Kidney epithelial cell (primary cell): Measurements from ENCODE around the gene DGKG. TPM values are rescaled to one million over a fixed set of nuclear protein-coding genes. Genes with fewer than 3 reads are reported as not detected.

ENCODE experiments used
- DNase-seq: peaks from one replicate; pipeline ENCODE4 v3.0.0-alpha.2; 2010; ENCODE audit warnings: low read depth
- H3K27me3 ChIP-seq: 2 replicates; pipeline ENCODE4 v1.6.0; 2011; ENCODE audit warnings: low read length; ENCODE audit not compliant: control insufficient read depth, insufficient read depth
- H3K36me3 ChIP-seq: 2 replicates; pipeline ENCODE4 v1.5.1; 2011; ENCODE audit warnings: low read length; ENCODE audit not compliant: control insufficient read depth, insufficient read depth
- H3K4me3 ChIP-seq: 2 replicates; pipeline ENCODE4 v1.5.1; 2011; ENCODE audit warnings: low read depth, mild to moderate bottlenecking, control low read depth, low read length
- CTCF ChIP-seq: IDR thresholded peaks from 2 replicates; pipeline ENCODE4 v1.5.1; 2011; ENCODE audit warnings: mild to moderate bottlenecking, moderate library complexity, low read length, control low read depth, inconsistent platforms; ENCODE audit not compliant: insufficient read depth, poor library complexity, severe bottlenecking
- total RNA-seq: library from RNA; depleted of rRNA; stranded (reverse); fragments of >200 nt; gene quantifications from 2 replicates; pipeline ENCODE4 v1.2.3, GENCODE V29; 2015

DGKG gene
- total RNA-seq, 1 donor from 2014 or later, result 0.04 TPM

DNA sequence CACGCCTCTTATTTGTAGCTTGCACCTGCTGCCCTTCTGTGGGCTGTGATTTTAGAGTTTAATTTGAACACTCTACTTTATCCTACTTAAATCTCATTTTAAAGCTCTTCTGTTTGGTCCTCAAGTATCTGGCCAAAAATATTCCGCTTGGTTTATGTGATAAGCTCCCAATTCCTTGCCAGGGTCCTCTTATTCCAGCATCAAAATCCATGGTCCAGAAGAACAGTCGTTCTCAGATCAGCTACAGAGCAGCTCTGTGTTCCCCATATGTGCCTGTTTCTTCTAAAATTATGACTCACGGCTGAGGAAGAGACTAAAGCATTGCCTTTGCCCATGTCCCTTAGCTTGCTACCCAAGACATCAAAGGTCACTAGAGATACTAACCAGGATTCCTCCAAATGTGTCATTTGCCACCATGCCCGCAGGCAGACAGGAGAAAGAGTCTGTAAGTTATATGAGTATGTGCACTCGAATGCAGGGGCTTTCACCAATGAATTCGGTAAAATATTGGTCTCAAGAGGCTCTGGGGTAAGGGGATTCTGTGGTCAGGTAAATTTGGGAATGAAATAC, 137.9 kb downstream of the DGKG start:
- DNase-seq, result no peak
- no peak for TF ChIP-seq CTCF
- H3K4me3 ChIP-seq, result no peak overlapping the region
- no peaks in the 10 kb centered on the region for H3K36me3 ChIP-seq
- no peaks in the 10 kb centered on the region for H3K27me3 ChIP-seq

DNA sequence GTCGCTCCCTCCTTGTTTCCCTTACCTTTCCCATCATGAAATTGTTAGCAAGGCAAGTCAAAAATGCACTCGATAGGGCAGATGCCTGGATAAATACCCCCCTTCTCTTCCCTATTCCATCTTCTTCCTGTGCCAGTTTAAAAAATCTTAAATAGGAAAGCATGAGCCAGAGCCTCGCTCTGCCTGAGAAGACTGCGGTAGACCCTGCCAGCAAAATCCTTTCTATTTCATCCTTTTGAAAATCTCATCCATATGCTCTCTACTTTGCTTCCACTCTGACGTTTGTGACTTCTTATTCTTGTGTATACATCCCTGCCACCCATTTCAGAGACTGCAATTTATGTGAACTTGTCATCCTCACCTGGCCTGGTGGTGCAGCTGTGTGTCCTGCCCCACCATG, 138.6 kb downstream of the DGKG start:
- Histone ChIP-seq H3K4me3 (no peak overlapping the region), H3K36me3 (no peaks in the 10 kb centered on the region), H3K27me3 (no peaks in the 10 kb centered on the region)
- TF ChIP-seq CTCF, result no peak
- DNase-seq, result no peak

DNA sequence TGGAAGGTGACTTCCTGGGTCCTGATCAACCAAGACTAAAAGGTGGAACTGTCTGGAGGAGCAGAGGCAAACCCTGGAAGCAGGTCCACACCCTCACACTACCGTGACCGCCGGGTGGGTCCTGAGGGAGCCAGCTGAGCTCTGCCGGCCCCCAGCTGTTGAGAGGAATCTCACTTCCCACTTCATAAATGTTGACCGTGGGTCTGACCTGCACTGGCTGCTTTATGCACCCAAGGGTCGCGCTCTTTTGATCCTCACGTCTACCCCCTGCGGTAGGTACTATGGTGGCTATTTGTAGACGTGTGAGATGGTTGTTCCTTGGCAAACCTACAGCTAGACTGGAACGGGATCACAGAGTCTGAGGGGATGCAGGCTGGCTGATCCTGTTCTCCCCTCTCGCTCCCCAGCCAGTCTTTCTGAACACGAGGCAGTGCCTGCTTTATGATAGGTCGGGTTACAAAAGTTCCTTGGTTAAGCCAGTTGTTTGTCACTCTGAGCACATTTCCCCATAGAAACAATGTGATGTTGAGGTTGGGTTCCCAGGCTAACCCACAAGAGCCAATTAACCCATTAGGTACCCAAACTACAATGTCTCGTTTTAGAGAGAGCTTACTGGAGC, 140.2 kb downstream of the DGKG start:
- Histone ChIP-seq H3K27me3 (no peaks in the 10 kb centered on the region), H3K4me3 (no peak overlapping the region), H3K36me3 (no peaks in the 10 kb centered on the region)
- DNase-seq, result no peak
- TF ChIP-seq CTCF, result no peak

DNA sequence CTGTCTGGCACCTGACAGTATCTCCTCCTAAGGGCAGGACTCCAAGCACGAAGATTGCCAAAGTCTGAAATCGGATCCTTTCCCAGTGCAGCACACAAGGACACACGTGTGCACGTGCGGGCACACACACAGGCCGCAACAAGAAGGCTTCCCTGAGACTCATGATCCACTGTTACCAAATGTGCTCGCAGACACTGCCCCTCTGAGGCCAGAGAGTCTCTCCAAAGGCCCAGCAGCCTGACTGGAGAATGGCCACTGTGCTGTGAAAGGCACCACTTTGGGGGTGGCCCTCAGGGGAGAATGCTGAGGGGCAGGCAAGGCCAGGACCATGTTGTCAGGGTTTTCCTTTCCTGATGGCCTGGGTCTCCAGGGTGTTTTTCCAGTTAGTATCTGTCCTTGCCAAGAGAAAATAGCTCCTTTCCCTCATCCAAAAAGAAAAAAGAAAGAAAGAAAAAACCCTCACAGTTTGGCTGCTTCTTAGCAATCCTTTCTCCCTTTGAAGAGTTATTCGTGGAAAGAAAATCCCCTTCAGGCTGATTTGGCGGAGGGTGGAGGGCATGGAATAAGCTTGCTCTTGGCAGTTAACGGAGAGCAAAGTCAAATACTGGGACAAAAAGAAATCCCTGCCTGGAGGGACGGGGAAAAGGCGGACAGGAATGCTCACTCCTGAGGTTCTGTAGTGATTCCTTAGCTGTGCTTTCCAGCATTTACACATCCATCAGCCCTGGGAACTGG, 141.0 kb downstream of the DGKG start:
- H3K27me3 ChIP-seq, result no peaks in the 10 kb centered on the region
- no peak for TF ChIP-seq CTCF
- no peak for DNase-seq
- no peaks in the 10 kb centered on the region for H3K36me3 ChIP-seq
- H3K4me3 ChIP-seq, result no peak overlapping the region

DNA sequence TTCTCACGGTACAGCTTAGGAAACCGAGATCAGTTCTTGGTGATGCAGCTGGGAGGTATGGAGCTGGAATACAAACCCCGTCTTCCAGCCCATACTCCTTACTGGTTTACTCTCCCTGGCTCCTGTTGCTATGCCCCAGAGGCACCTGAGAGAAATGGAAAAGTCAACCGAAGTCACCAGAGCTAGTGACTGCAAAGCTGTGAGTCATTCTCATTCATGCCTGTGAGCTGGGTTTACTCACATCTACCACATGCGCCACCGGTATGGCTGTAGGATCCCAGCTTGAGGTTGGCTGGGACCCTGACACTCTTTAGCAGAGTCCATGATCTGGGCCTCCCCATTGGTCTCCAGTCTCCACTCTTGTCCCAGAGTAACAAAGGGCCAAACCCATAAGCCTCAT, 141.7 kb downstream of the DGKG start:
- TF ChIP-seq CTCF, result no peak
- Histone ChIP-seq H3K4me3 (no peak overlapping the region), H3K27me3 (no peaks in the 10 kb centered on the region), H3K36me3 (no peaks in the 10 kb centered on the region)
- DNase-seq, result no peak
